ENCODE measurements around the gene CD59. TPM values are rescaled to one million over a fixed set of nuclear protein-coding genes. Genes with fewer than 3 reads are reported as not detected.

The CD59 gene
- polyA plus RNA-seq, 1 donor from 2014 or later: 248 TPM

GRCh38 chr11:33692013-33692504 lies 44.2 kb downstream of the CD59 start:
- Histone ChIP-seq H3K9me3 (ENCODE audit: low read length) (no peaks in the 10 kb centered on the region), H3K4me3 (ENCODE audit: low read length) (no peak overlapping the region), H3K79me2 (replicated peaks; ENCODE audit: insufficient read depth, low read length) (no peaks in the 10 kb centered on the region), H3K9ac (ENCODE audit: low read length) (no peak overlapping the region), H3K27ac (ENCODE audit: low read length) (no peak overlapping the region), H3K27me3 (ENCODE audit: insufficient read depth, low read depth, low read length) (no peaks in the 10 kb centered on the region), H3K4me2 (ENCODE audit: low read length) (no peak overlapping the region), H3F3A (ENCODE audit: insufficient read depth, low read length, poor library complexity, severe bottlenecking) (no peaks in the 10 kb centered on the region), H3K36me3 (ENCODE audit: insufficient read depth, low read length) (no peaks in the 10 kb centered on the region), H3K9me2 (ENCODE audit: insufficient read depth, low read length) (no peaks in the 10 kb centered on the region), H2AFZ (ENCODE audit: low read depth, low read length) (no peak overlapping the region), H4K20me1 (ENCODE audit: insufficient read depth) (no peaks in the 10 kb centered on the region)
- TF ChIP-seq RAD21 (conservative IDR thresholded peaks at IDR 0.05) (no peak), TAF1 (IDR thresholded peaks at IDR 0.05; ENCODE audit: low read depth) (no peak), EP300 (conservative IDR thresholded peaks at IDR 0.05; ENCODE audit: poor library complexity, severe bottlenecking) (no peak), REST (IDR thresholded peaks at IDR 0.05; ENCODE audit: borderline replicate concordance) (no peak), EZH2 (IDR thresholded peaks at IDR 0.05; ENCODE audit: borderline replicate concordance, insufficient read depth, low read length, poor library complexity, severe bottlenecking) (no peak), POLR2AphosphoS5 (IDR thresholded peaks at IDR 0.05) (no peak), SMC3 (conservative IDR thresholded peaks at IDR 0.05; ENCODE audit: poor library complexity) (no peak), MXI1 (conservative IDR thresholded peaks at IDR 0.05; ENCODE audit: poor library complexity, severe bottlenecking) (no peak), CTCF (IDR thresholded peaks at IDR 0.05; ENCODE audit: poor library complexity, severe bottlenecking) (no peak)

- Histone ChIP-seq H3K9me2 (ENCODE audit: insufficient read depth, low read length) (no peaks in the 10 kb centered on the region), H2AFZ (ENCODE audit: low read depth, low read length) (no peak overlapping the region), H3K9ac (ENCODE audit: low read length) (no peak overlapping the region), H4K20me1 (ENCODE audit: insufficient read depth) (no peaks in the 10 kb centered on the region), H3F3A (ENCODE audit: insufficient read depth, low read length, poor library complexity, severe bottlenecking) (no peaks in the 10 kb centered on the region), H3K4me3 (ENCODE audit: low read length) (no peak overlapping the region), H3K27ac (ENCODE audit: low read length) (no peak overlapping the region), H3K79me2 (replicated peaks; ENCODE audit: insufficient read depth, low read length) (no peaks in the 10 kb centered on the region), H3K9me3 (ENCODE audit: low read length) (no peaks in the 10 kb centered on the region), H3K36me3 (ENCODE audit: insufficient read depth, low read length) (no peaks in the 10 kb centered on the region), H3K4me2 (ENCODE audit: low read length) (no peak overlapping the region), H3K27me3 (ENCODE audit: insufficient read depth, low read depth, low read length) (no peaks in the 10 kb centered on the region)
- no peak for TF ChIP-seq REST (IDR thresholded peaks at IDR 0.05; ENCODE audit: borderline replicate concordance)
- no peak for TF ChIP-seq EP300 (conservative IDR thresholded peaks at IDR 0.05; ENCODE audit: poor library complexity, severe bottlenecking)
- TF ChIP-seq MXI1 (conservative IDR thresholded peaks at IDR 0.05; ENCODE audit: poor library complexity, severe bottlenecking): no peak
- TF ChIP-seq CTCF (IDR thresholded peaks at IDR 0.05; ENCODE audit: poor library complexity, severe bottlenecking): no peak
- TF ChIP-seq EZH2 (IDR thresholded peaks at IDR 0.05; ENCODE audit: borderline replicate concordance, insufficient read depth, low read length, poor library complexity, severe bottlenecking): no peak
- TF ChIP-seq POLR2AphosphoS5 (IDR thresholded peaks at IDR 0.05): no peak
- TF ChIP-seq RAD21 (conservative IDR thresholded peaks at IDR 0.05): no peak
- TF ChIP-seq SMC3 (conservative IDR thresholded peaks at IDR 0.05; ENCODE audit: poor library complexity): no peak
- TF ChIP-seq TAF1 (IDR thresholded peaks at IDR 0.05; ENCODE audit: low read depth): no peak
These were observed 45.0 kb downstream of the CD59 start for GRCh38 chr11:33691066-33691864.
